Fibroblast of lung (primary cell): ENCODE results near the gene FHAD1.

Experiments
- EZH2 ChIP-seq: IDR thresholded peaks from 2 replicates; pipeline ENCODE4 v1.5.1; 2012; ENCODE audit warnings: low read length, control low read depth, mild to moderate bottlenecking; ENCODE audit errors: missing control alignments
- TF ChIP-seq, protein P1 (sequence below), 2 donors: IDR thresholded peaks in 1 of 2; conservative IDR thresholded peaks in 1 of 2; 1 replicate in 1 of 2; 2 replicates in 1 of 2; pipeline ENCODE4 v1.5.1; 2011 to 2012; ENCODE audit warnings: low read length in 2 of 2, control low read depth in 1 of 2, inconsistent platforms in 1 of 2, low read depth in 1 of 2, mild to moderate bottlenecking in 1 of 2

DNA sequence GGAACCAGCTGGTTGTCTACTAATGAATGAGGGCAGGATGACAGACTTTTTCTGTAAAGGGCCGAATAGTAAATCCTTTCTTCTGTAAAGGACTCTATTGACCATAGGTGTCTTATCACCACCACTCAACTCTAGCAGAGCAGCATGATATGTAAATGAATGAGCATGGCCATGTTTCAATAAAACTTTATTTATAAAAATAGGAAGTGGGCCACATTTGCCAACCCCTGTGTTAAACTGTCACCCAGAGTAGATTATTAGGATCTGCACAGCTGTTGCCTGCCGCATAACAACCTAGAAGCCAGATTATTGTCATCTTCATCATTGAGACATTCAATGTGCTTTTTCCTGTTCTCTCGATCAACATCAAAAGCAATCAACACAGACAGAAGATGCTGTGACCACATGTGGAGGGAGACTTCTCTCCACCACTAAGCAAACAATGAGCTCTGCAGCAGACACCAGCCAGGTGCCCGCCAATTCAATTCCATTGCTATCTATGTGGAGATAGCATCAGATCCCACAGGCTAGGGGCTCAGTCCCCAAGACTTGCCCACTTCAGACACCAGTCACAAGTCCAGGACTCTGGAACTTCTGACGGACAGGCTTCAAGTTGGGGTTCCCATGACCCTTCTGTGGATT is 155.9 kb downstream of the FHAD1 start:
- TF ChIP-seq EZH2, result no peak
- TF ChIP-seq, protein P1, sequence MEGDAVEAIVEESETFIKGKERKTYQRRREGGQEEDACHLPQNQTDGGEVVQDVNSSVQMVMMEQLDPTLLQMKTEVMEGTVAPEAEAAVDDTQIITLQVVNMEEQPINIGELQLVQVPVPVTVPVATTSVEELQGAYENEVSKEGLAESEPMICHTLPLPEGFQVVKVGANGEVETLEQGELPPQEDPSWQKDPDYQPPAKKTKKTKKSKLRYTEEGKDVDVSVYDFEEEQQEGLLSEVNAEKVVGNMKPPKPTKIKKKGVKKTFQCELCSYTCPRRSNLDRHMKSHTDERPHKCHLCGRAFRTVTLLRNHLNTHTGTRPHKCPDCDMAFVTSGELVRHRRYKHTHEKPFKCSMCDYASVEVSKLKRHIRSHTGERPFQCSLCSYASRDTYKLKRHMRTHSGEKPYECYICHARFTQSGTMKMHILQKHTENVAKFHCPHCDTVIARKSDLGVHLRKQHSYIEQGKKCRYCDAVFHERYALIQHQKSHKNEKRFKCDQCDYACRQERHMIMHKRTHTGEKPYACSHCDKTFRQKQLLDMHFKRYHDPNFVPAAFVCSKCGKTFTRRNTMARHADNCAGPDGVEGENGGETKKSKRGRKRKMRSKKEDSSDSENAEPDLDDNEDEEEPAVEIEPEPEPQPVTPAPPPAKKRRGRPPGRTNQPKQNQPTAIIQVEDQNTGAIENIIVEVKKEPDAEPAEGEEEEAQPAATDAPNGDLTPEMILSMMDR (conservative IDR thresholded peaks at IDR 0.05 in 1 of 2, IDR thresholded peaks at IDR 0.05 in 1 of 2; ENCODE audit: low read depth in 1 of 2, low read length in 2 of 2), result no peak
